Measurements from ENCODE around the gene TFAP2B. TPM values are rescaled to one million over a fixed set of nuclear protein-coding genes. Genes with fewer than 3 reads are reported as not detected.

TFAP2B gene
- total RNA-seq, 1 donor from 2014 or later: not detected

- Histone ChIP-seq H3K4me3 (no peak overlapping the region), H3K27me3 (peaks cover 5% of the 10 kb centered on the region), H3K36me3 (no peaks in the 10 kb centered on the region), H3K9me3 (no peaks in the 10 kb centered on the region), H3K4me1 (no peaks in the 10 kb centered on the region), H3K27ac (no peak overlapping the region)
- TF ChIP-seq CTCF (IDR thresholded peaks at IDR 0.05): no peak
- DNase-seq (ENCODE audit: low spot score in 2 of 2): no peak
- intact Hi-C loops (cut with DNase I): no loop called here
These were observed 6.8 kb downstream of the TFAP2B start for GRCh38 chr6:50825375-50826036.

- no peaks in the 10 kb centered on the region for H3K4me1 ChIP-seq
- no peak for DNase-seq (ENCODE audit: low spot score in 2 of 2)
- no peaks in the 10 kb centered on the region for H3K9me3 ChIP-seq
- H3K36me3 ChIP-seq: no peaks in the 10 kb centered on the region
- peaks cover 5% of the 10 kb centered on the region for H3K27me3 ChIP-seq
- H3K27ac ChIP-seq: no peak overlapping the region
- no peak for TF ChIP-seq CTCF (IDR thresholded peaks at IDR 0.05)
- H3K4me3 ChIP-seq: no peak overlapping the region
- intact Hi-C loops (cut with DNase I): no loop called here
These were observed 7.5 kb downstream of the TFAP2B start for GRCh38 chr6:50826037-50826761.

GRCh38 chr6:50826803-50827202 is 8.1 kb downstream of the TFAP2B start:
- no peak for TF ChIP-seq CTCF (IDR thresholded peaks at IDR 0.05)
- no peaks in the 10 kb centered on the region for H3K4me1 ChIP-seq
- no peaks in the 10 kb centered on the region for H3K9me3 ChIP-seq
- DNase-seq (ENCODE audit: low spot score in 2 of 2): no peak
- H3K36me3 ChIP-seq: no peaks in the 10 kb centered on the region
- H3K27ac ChIP-seq: no peak overlapping the region
- no peaks in the 10 kb centered on the region for H3K27me3 ChIP-seq
- no peak overlapping the region for H3K4me3 ChIP-seq
- intact Hi-C loops (cut with DNase I): no loop called here

GRCh38 chr6:50829049-50829448 is 10.4 kb downstream of the TFAP2B start:
- no peak overlapping the region for H3K27ac ChIP-seq
- no peaks in the 10 kb centered on the region for H3K27me3 ChIP-seq
- intact Hi-C loops (cut with DNase I): no loop called here

GRCh38 chr6:50829898-50830444 is 11.3 kb downstream of the TFAP2B start:
- Histone ChIP-seq H3K27ac (no peak overlapping the region), H3K27me3 (no peaks in the 10 kb centered on the region), H3K9me3 (no peaks in the 10 kb centered on the region), H3K4me1 (no peaks in the 10 kb centered on the region), H3K36me3 (no peaks in the 10 kb centered on the region), H3K4me3 (no peak overlapping the region)
- no peak for TF ChIP-seq CTCF (IDR thresholded peaks at IDR 0.05)
- intact Hi-C loops (cut with DNase I): no loop called here
- DNase-seq (ENCODE audit: low spot score in 2 of 2): no peak

More at GRCh38 chr6:50829049-50829448, 10.4 kb downstream of the TFAP2B start:
- DNase-seq (ENCODE audit: low spot score in 2 of 2): no peak
- H3K4me3 ChIP-seq: no peak overlapping the region
- no peaks in the 10 kb centered on the region for H3K9me3 ChIP-seq
- H3K36me3 ChIP-seq: no peaks in the 10 kb centered on the region
- no peak for TF ChIP-seq CTCF (IDR thresholded peaks at IDR 0.05)
- no peaks in the 10 kb centered on the region for H3K4me1 ChIP-seq

Measured in ascending aorta (tissue), 2 donors.